Heart right ventricle (tissue), 16 donors: Measurements from ENCODE around the gene MAML1. TPM values are rescaled to one million over a fixed set of nuclear protein-coding genes. Genes with fewer than 3 reads are reported as not detected.

Experiments
- ATAC-seq, 8 donors: fragments of 200-7000 bp; cut with Tn5 transposase; one replicate each; pipeline ENCODE4 v1.9.1; 2020; ENCODE audit warnings: mild to moderate bottlenecking in 8 of 8, moderate library complexity in 8 of 8, moderate number of reproducible peaks in 1 of 8
- DNase-seq, 2 donors: peaks; one replicate each; pipeline ENCODE4 v3.0.0-alpha.2; 2020
- H3K27ac ChIP-seq, 10 donors: fragments of 200-600 bp; sonication (generic) in 2 of 10; one replicate each; pipeline versions ENCODE4 v1.5.0 to v1.8.0; 2020 to 2022; ENCODE audit warnings: mild to moderate bottlenecking in 3 of 10
- H3K27me3 ChIP-seq, 7 donors: fragments of 200-600 bp; one replicate each; pipeline ENCODE4 v1.8.0; 2021 to 2022; ENCODE audit warnings: mild to moderate bottlenecking in 2 of 7
- H3K36me3 ChIP-seq, 9 donors: fragments of 200-600 bp; sonication (generic) in 1 of 9; one replicate each; pipeline versions ENCODE4 v1.5.0 to v1.8.0; 2020 to 2022; ENCODE audit warnings: mild to moderate bottlenecking in 2 of 9
- H3K4me1 ChIP-seq, 9 donors: fragments of 200-600 bp; sonication (generic) in 1 of 9; one replicate each; pipeline versions ENCODE4 v1.5.0 to v1.8.0; 2020 to 2022; ENCODE audit warnings: mild to moderate bottlenecking in 4 of 9
- H3K4me3 ChIP-seq, 10 donors: fragments of 200-600 bp; sonication (generic) in 2 of 10; one replicate each; pipeline versions ENCODE4 v1.5.0 to v1.8.0; 2020 to 2022; ENCODE audit warnings: mild to moderate bottlenecking in 7 of 10, moderate library complexity in 2 of 10
- H3K9me3 ChIP-seq, 11 donors: fragments of 200-600 bp in 10 of 11; sonication (generic) in 2 of 11; one replicate each; pipeline versions ENCODE4 v1.5.0 to v1.8.0; 2013 to 2022; ENCODE audit warnings: mild to moderate bottlenecking in 2 of 11, control low read depth in 1 of 11, moderate library complexity in 1 of 11
- CTCF ChIP-seq, 9 donors: fragments of 200-600 bp; sonication (generic) in 2 of 9; IDR thresholded peaks; one replicate each; pipeline versions ENCODE4 v1.5.0 to v1.8.0; 2021 to 2022; ENCODE audit warnings: antibody characterized with exemption in 9 of 9, mild to moderate bottlenecking in 5 of 9, moderate library complexity in 1 of 9
- WGBS, 2 donors: extraction: QIAGEN DNeasy Blood & Tissue Kit; methylation state at CpG; one replicate each; pipeline ENCODE4 v1.1.7; 2013; ENCODE audit warnings: inconsistent platforms in 1 of 2; 5-methylcytosine and 5-hydroxymethylcytosine counted together
- intact Hi-C, 10 donors: fragments of 100-400 bp; cut with DNase I; formaldehyde crosslinking; loops; one replicate each; pipeline versions ENCODE4 v1.11.1 to v1.14.2; 2022
- polyA plus RNA-seq, 2 donors: library from polyadenylated mRNA; stranded (reverse); fragments of 200-250 nt; gene quantifications; one replicate each; pipeline ENCODE4 v1.2.3, GENCODE V29; 2013
- total RNA-seq, 10 donors: library from RNA; stranded (reverse); fragmentation: NEBNext Ultra II Directional in 3 of 10; extraction: Animal tissue kit (Norgen Biotek cat#: 25700) in 3 of 10; gene quantifications; one replicate each; pipeline versions ENCODE4 v1.2.1 to v1.2.4, GENCODE V29; 2021 to 2023
- donor health status: Arrhythmogenic right ventricular cardiomyopathy.
- donor health status: ischemic (EF 13 %, LVEDD 7.1; RV severe dilation, severe dysfunction).
- donor health status: healthy with polysubstance abuse.
- donor health status: DM: no; HTN: yes; CAD: no.
- donor health status: DM: no; HTN: no; CAD: no.
- donor health status: ischemic (EF 25% LVEDD 6.9; RV normal size, moderate dysfunction).
- donor health status: ischemic (EF 25% LVEDD 5.7; RV mildly dilated, moderate dysfunction).
- donor health status: healthy.
- donor health status: DM: yes; HTN: yes; CAD: no.
- donor health status: Ischemic cardiomyopathy.
- donor health status: ischemic (EF 35%, LVEDD 5.7; RV mildly dilated, moderate dysfunction).
- donor health status: nonischemic (EF 11% LVEDD 7.7; RV severe dilation, severe dysfunction).
- donor health status: DM: yes; HTN: yes; CAD: no.
- donor health status: PGD.
- donor health status: ischemic (EF 29% LVEDD 5.4; RV normal size, mild dysfunction).
- donor health status: nonischemic (EF 23%, LVEDD 6.1; RV moderate dilation, normal function).

Gene MAML1
- total and polyA plus RNA-seq, 12 donors = 5.5 to 15.3 (median 11.9) TPM

- no peak overlapping the region for H3K4me3 ChIP-seq
- intact Hi-C loops = no loop called here
- H3K36me3 ChIP-seq = peaks cover 0 to 3% (median 0%) of the 10 kb centered on the region in 9 donors
- WGBS, 2 donors = 86 to 88% methylated on average over 8 of the region's 8 CpGs
- no peak for TF ChIP-seq CTCF (IDR thresholded peaks at IDR 0.05)
- peak overlapping the region in 1 of 10 donors; percentile 56 for H3K27ac ChIP-seq
- DNase-seq (no peak), ATAC-seq (no peak)
- H3K9me3 ChIP-seq = no peaks in the 10 kb centered on the region
- no peaks in the 10 kb centered on the region for H3K27me3 ChIP-seq
- peaks cover 11 to 97% (median 79%) of the 10 kb centered on the region in 9 donors for H3K4me1 ChIP-seq
These were observed 26.3 kb downstream of the MAML1 start for GRCh38 chr5:179758955-179759354.

GRCh38 chr5:179759581-179760551 lies 27.2 kb downstream of the MAML1 start:
- peaks cover 0 to 3% (median 0%) of the 10 kb centered on the region in 9 donors for H3K36me3 ChIP-seq
- intact Hi-C loops = loop anchor here in 4 of 10 donors (5.0 to 10.0 kb wide), 4 partner anchors 37 to 147 kb away; partner anchors contain the start of genes TBC1D9B (in 2 of the 4) and MRNIP (in 1 of the 4)
- no peaks in the 10 kb centered on the region for H3K27me3 ChIP-seq
- no peaks in the 10 kb centered on the region for H3K9me3 ChIP-seq
- 81% methylated on average over 9 of the region's 9 CpGs for WGBS, 2 donors
- peaks cover 11 to 97% (median 77%) of the 10 kb centered on the region in 9 donors for H3K4me1 ChIP-seq
- ATAC-seq (peak in 3 of 8 donors; percentile 34 to 62 (median 52)), DNase-seq (no peak)
- no peak for TF ChIP-seq CTCF (IDR thresholded peaks at IDR 0.05)
- peak overlapping the region in 1 of 10 donors; percentile 56 for H3K27ac ChIP-seq
- no peak overlapping the region for H3K4me3 ChIP-seq

- Histone ChIP-seq H3K27me3 (no peaks in the 10 kb centered on the region), H3K4me3 (no peak overlapping the region), H3K4me1 (peaks cover 6 to 97% (median 81%) of the 10 kb centered on the region in 9 donors), H3K9me3 (no peaks in the 10 kb centered on the region), H3K36me3 (peaks cover 0 to 24% (median 16%) of the 10 kb centered on the region in 9 donors), H3K27ac (peak overlapping the region in 4 of 10 donors; percentile 3 to 24 (median 14))
- peak in 5 of 8 donors; percentile 6 to 24 (median 16) for ATAC-seq
- intact Hi-C loops = loop anchor here in 7 of 10 donors (2.0 to 10.0 kb wide), 6 partner anchors 33 to 145 kb away; partner anchors contain the start of genes TBC1D9B (in 2 of the 7) and MRNIP (in 1 of the 7)
- 34 to 46% methylated on average over 10 of the region's 10 CpGs for WGBS, 2 donors
- DNase-seq = no peak
- TF ChIP-seq CTCF (IDR thresholded peaks at IDR 0.05) = no peak
These were observed 29.6 kb downstream of the MAML1 start for GRCh38 chr5:179762079-179762780.

- H3K27ac ChIP-seq = peak overlapping the region in 4 of 10 donors; percentile 3 to 24 (median 14)
- no peak overlapping the region for H3K4me3 ChIP-seq
- no peaks in the 10 kb centered on the region for H3K27me3 ChIP-seq
- DNase-seq (no peak), ATAC-seq (no peak)
- no peak for TF ChIP-seq CTCF (IDR thresholded peaks at IDR 0.05)
- no peaks in the 10 kb centered on the region for H3K9me3 ChIP-seq
- H3K36me3 ChIP-seq = peaks cover 0 to 30% (median 16%) of the 10 kb centered on the region in 9 donors
- 23 to 47% methylated on average over 3 of the region's 3 CpGs for WGBS, 2 donors
- intact Hi-C loops = loop anchor here in 8 of 10 donors (1.0 to 10.0 kb wide), 8 partner anchors 32 to 145 kb away; partner anchors contain the start of genes TBC1D9B (in 2 of the 8) and MRNIP (in 1 of the 8)
- peaks cover 6 to 97% (median 79%) of the 10 kb centered on the region in 9 donors for H3K4me1 ChIP-seq
These were observed 30.2 kb downstream of the MAML1 start for GRCh38 chr5:179762781-179763176.
